Fibroblast of gingiva (primary cell): Measurements from ENCODE around the gene GJB3.
"Not testable (repeated sequence)": the region's sequence is repeated elsewhere in the genome, so short reads cannot be mapped to it uniquely, and the experiment has no call there.

Experiments used
- DNase-seq: peaks from one replicate; pipeline ENCODE4 v3.0.0-alpha.2; 2011; ENCODE audit warnings: low read depth

Gene GJB3

GRCh38 chr1:34781071-34781843, at the start of gene GJB3:
Gene GJB3, plus strand, starts transcription at chr1:34781214. Its CDS starts 3,549 bp downstream, at chr1:34784763.
- DNase-seq, result no peak

GRCh38 chr1:34732831-34733230, 48.2 kb upstream of the GJB3 start:
- not testable (repeated sequence) for DNase-seq

GRCh38 chr1:34736692-34737091, 44.3 kb upstream of the GJB3 start:
- no peak for DNase-seq

- DNase-seq, result not testable (repeated sequence)
Measured at GRCh38 chr1:34737236-34737635, 43.8 kb upstream of the GJB3 start.

- no peak for DNase-seq
Measured at GRCh38 chr1:34739613-34740012, 41.4 kb upstream of the GJB3 start.

GRCh38 chr1:34740161-34740868, 40.7 kb upstream of the GJB3 start:
- no peak for DNase-seq

- peak; percentile 37 for DNase-seq
Measured at GRCh38 chr1:34742667-34743270, 38.2 kb upstream of the GJB3 start.

GRCh38 chr1:34743775-34744174, 37.2 kb upstream of the GJB3 start:
- DNase-seq, result no peak

GRCh38 chr1:34744851-34745250, 36.2 kb upstream of the GJB3 start:
- no peak for DNase-seq

- DNase-seq, result no peak
Measured at GRCh38 chr1:34745666-34746065, 35.3 kb upstream of the GJB3 start.

- no peak for DNase-seq
Measured at GRCh38 chr1:34746101-34746500, 34.9 kb upstream of the GJB3 start.

- no peak for DNase-seq
Measured at GRCh38 chr1:34746785-34747637, 34.0 kb upstream of the GJB3 start.

- no peak for DNase-seq
Measured at GRCh38 chr1:34747638-34747941, 33.4 kb upstream of the GJB3 start.

GRCh38 chr1:34749992-34750391, 31.0 kb upstream of the GJB3 start:
- no peak for DNase-seq

- no peak for DNase-seq
Measured at GRCh38 chr1:34750610-34751009, 30.4 kb upstream of the GJB3 start.

GRCh38 chr1:34753163-34753562, 27.9 kb upstream of the GJB3 start:
- no peak for DNase-seq

- DNase-seq, result no peak
Measured at GRCh38 chr1:34754964-34755637, 25.9 kb upstream of the GJB3 start, which contains the start of gene GJB5. Gene GJB5, plus strand, starts transcription at chr1:34755047. Its CDS starts 2,284 bp downstream, at chr1:34757331.

- no peak for DNase-seq
Measured at GRCh38 chr1:34755961-34756360, 25.1 kb upstream of the GJB3 start.

- no peak for DNase-seq
Measured at GRCh38 chr1:34757386-34757785, 23.6 kb upstream of the GJB3 start.

- no peak for DNase-seq
Measured at GRCh38 chr1:34758751-34759150, 22.3 kb upstream of the GJB3 start.

- no peak for DNase-seq
Measured at GRCh38 chr1:34759503-34760357, 21.3 kb upstream of the GJB3 start, which contains the start of gene GJB4. Gene GJB4, plus strand, starts transcription at chr1:34759740. Its CDS starts 1,515 bp downstream, at chr1:34761255.
